ENCODE results near the gene CLDN24.

- TF ChIP-seq EP300 (IDR thresholded peaks at IDR 0.05) (no peak), POLR2A (IDR thresholded peaks at IDR 0.05) (no peak)
- TF ChIP-seq, protein P1, sequence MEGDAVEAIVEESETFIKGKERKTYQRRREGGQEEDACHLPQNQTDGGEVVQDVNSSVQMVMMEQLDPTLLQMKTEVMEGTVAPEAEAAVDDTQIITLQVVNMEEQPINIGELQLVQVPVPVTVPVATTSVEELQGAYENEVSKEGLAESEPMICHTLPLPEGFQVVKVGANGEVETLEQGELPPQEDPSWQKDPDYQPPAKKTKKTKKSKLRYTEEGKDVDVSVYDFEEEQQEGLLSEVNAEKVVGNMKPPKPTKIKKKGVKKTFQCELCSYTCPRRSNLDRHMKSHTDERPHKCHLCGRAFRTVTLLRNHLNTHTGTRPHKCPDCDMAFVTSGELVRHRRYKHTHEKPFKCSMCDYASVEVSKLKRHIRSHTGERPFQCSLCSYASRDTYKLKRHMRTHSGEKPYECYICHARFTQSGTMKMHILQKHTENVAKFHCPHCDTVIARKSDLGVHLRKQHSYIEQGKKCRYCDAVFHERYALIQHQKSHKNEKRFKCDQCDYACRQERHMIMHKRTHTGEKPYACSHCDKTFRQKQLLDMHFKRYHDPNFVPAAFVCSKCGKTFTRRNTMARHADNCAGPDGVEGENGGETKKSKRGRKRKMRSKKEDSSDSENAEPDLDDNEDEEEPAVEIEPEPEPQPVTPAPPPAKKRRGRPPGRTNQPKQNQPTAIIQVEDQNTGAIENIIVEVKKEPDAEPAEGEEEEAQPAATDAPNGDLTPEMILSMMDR (IDR thresholded peaks at IDR 0.05), result no peak
These were observed 21.6 kb downstream of the CLDN24 start for GRCh38 chr4:183300655-183301054.
